Esophagus squamous epithelium (tissue), 5 donors: ENCODE measurements around the gene RUNDC3A. TPM values are rescaled to one million over a fixed set of nuclear protein-coding genes. Genes with fewer than 3 reads are reported as not detected.

Experiments
- DNase-seq: peaks from one replicate; lab custom pipeline; 2025; lab: John Stamatoyannopoulos, UW
- H3K27ac ChIP-seq, 4 donors: fragments of 200-600 bp; sonication (generic); one replicate each; pipeline ENCODE4 v1.5.1; 2016 to 2019; ENCODE audit warnings: mild to moderate bottlenecking in 1 of 4
- H3K27me3 ChIP-seq, 4 donors: fragments of 200-600 bp; sonication (generic); 1 replicate in 3 of 4; 2 replicates in 1 of 4; pipeline versions ENCODE4 v1.5.1 to v1.6.0; 2017 to 2021; ENCODE audit warnings: antibody characterized with exemption in 1 of 4
- H3K36me3 ChIP-seq, 3 donors: fragments of 200-600 bp; sonication (generic); one replicate each; pipeline ENCODE4 v1.5.1; 2016 to 2019
- H3K4me1 ChIP-seq, 3 donors: fragments of 200-600 bp; sonication (generic); one replicate each; pipeline ENCODE4 v1.5.1; 2017 to 2019
- H3K4me3 ChIP-seq, 4 donors: fragments of 200-600 bp; sonication (generic); 1 replicate in 3 of 4; 2 replicates in 1 of 4; pipeline ENCODE4 v1.5.1; 2016 to 2019; ENCODE audit warnings: mild to moderate bottlenecking in 2 of 4, moderate library complexity in 1 of 4
- H3K9me3 ChIP-seq, 3 donors: fragments of 200-600 bp; sonication (generic); one replicate each; pipeline ENCODE4 v1.5.1; 2016 to 2019
- POLR2A ChIP-seq, 4 donors: fragments of 450-650 bp; IDR thresholded peaks; one replicate each; pipeline ENCODE4 v1.6.1; 2017; ENCODE audit warnings: antibody characterized with exemption in 4 of 4, mild to moderate bottlenecking in 4 of 4, moderate library complexity in 3 of 4
- WGBS, 2 donors: methylation state at CpG; one replicate each; pipeline ENCODE4 v1.1.5; 2018; 5-methylcytosine and 5-hydroxymethylcytosine counted together
- intact Hi-C: fragments of 100-400 bp; cut with DNase I; formaldehyde crosslinking; loops from one replicate; pipeline ENCODE4 v1.15.0; 2022
- total RNA-seq, 4 donors: library from RNA; depleted of rRNA; stranded (reverse); fragments of >200 nt; gene quantifications; one replicate each; pipeline ENCODE4 v1.1.0, GENCODE V29; 2016
- TF ChIP-seq, protein P1 (sequence below), 6 experiments: fragments of 450-650 bp in 4 of 6; fragments of 200-600 bp in 2 of 6; sonication (generic) in 2 of 6; IDR thresholded peaks; one replicate each; pipeline ENCODE4 v1.5.1; 2016 to 2019; ENCODE audit warnings: antibody characterized with exemption in 6 of 6, mild to moderate bottlenecking in 4 of 6, moderate library complexity in 4 of 6
- donor health status: DM: yes; HTN: yes; CAD: no.

RUNDC3A gene
- total RNA-seq, 4 donors from 2014 or later, result 0.23 to 1.1 (median 0.81) TPM

GRCh38 chr17:44279346-44279665 is 29.1 kb upstream of the RUNDC3A start:
- TF ChIP-seq POLR2A (IDR thresholded peaks at IDR 0.05), result no peak
- TF ChIP-seq, protein P1, sequence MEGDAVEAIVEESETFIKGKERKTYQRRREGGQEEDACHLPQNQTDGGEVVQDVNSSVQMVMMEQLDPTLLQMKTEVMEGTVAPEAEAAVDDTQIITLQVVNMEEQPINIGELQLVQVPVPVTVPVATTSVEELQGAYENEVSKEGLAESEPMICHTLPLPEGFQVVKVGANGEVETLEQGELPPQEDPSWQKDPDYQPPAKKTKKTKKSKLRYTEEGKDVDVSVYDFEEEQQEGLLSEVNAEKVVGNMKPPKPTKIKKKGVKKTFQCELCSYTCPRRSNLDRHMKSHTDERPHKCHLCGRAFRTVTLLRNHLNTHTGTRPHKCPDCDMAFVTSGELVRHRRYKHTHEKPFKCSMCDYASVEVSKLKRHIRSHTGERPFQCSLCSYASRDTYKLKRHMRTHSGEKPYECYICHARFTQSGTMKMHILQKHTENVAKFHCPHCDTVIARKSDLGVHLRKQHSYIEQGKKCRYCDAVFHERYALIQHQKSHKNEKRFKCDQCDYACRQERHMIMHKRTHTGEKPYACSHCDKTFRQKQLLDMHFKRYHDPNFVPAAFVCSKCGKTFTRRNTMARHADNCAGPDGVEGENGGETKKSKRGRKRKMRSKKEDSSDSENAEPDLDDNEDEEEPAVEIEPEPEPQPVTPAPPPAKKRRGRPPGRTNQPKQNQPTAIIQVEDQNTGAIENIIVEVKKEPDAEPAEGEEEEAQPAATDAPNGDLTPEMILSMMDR (IDR thresholded peaks at IDR 0.05), result no peak
- intact Hi-C loops, result no loop called here
- H3K27me3 ChIP-seq, result no peaks in the 10 kb centered on the region
- no peak for DNase-seq
- H3K27ac ChIP-seq, result peak overlapping the region in 2 of 4 donors; percentile 13 to 86
- peaks cover 6 to 17% (median 14%) of the 10 kb centered on the region in 3 donors for H3K4me1 ChIP-seq
- H3K36me3 ChIP-seq, result no peaks in the 10 kb centered on the region
- H3K4me3 ChIP-seq, result no peak overlapping the region
- WGBS, 2 donors, result 88 to 97% methylated on average over 2 of the region's 2 CpGs
- H3K9me3 ChIP-seq, result no peaks in the 10 kb centered on the region

- Histone ChIP-seq H3K4me3 (no peak overlapping the region), H3K27ac (peak overlapping the region in 3 of 4 donors; percentile 35 to 86 (median 68)), H3K4me1 (peaks cover 6 to 17% (median 14%) of the 10 kb centered on the region in 3 donors), H3K27me3 (no peaks in the 10 kb centered on the region), H3K36me3 (no peaks in the 10 kb centered on the region), H3K9me3 (no peaks in the 10 kb centered on the region)
- intact Hi-C loops, result no loop called here
- TF ChIP-seq, protein P1 (IDR thresholded peaks at IDR 0.05), result no peak
- no peak for TF ChIP-seq POLR2A (IDR thresholded peaks at IDR 0.05)
- DNase-seq, result no peak
- WGBS, 2 donors, result 37 to 51% methylated on average over 4 to 12 of the region's 20 CpGs
Measured at GRCh38 chr17:44279666-44280391, 28.6 kb upstream of the RUNDC3A start.

DNA sequence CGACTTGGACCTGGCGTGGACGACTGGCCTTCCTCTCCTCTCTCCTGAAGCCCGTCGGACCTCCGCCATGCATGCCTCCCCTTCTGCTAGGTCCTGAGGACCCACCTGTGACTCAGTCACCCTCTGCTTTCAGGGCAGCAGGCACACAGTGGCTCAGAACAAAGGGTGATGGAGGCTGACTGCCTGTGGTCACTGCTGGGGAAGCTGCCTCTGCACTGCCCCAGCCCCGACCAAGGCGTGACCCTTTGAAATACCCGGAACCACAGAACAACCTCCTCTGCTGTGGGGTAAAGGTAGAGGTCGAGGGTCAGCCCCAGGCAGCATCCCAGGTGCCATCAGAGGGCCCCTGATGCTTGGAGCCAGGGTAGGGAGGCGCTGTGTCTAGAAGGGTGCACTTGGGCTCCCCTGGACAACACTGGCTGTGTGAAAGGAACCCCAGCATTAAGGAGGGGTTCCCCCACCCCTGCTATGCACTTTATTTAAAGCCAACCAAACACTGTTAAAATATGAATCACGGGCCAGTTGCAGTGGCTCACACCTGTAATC is 27.9 kb upstream of the RUNDC3A start:
- Histone ChIP-seq H3K4me1 (peaks cover 6 to 17% (median 14%) of the 10 kb centered on the region in 3 donors), H3K4me3 (no peak overlapping the region), H3K9me3 (no peaks in the 10 kb centered on the region), H3K27ac (peak overlapping the region in 3 of 4 donors; percentile 35 to 86 (median 68)), H3K27me3 (no peaks in the 10 kb centered on the region), H3K36me3 (no peaks in the 10 kb centered on the region)
- intact Hi-C loops, result no loop called here
- no peak for DNase-seq
- WGBS, 2 donors, result 83 to 84% methylated on average over 7 to 10 of the region's 12 CpGs
- TF ChIP-seq, protein P1 (IDR thresholded peaks at IDR 0.05), result no peak
- TF ChIP-seq POLR2A (IDR thresholded peaks at IDR 0.05), result no peak

- no peak for TF ChIP-seq POLR2A (IDR thresholded peaks at IDR 0.05)
- TF ChIP-seq, protein P1 (IDR thresholded peaks at IDR 0.05), result no peak
- WGBS, 2 donors, result 80% methylated on average over 1 of the region's 2 CpGs; no CpG with 5 or more reads in 1 of the 2 donors
- H3K4me3 ChIP-seq, result no peak overlapping the region
- no peaks in the 10 kb centered on the region for H3K27me3 ChIP-seq
- H3K4me1 ChIP-seq, result peaks cover 6 to 17% (median 14%) of the 10 kb centered on the region in 3 donors
- H3K9me3 ChIP-seq, result no peaks in the 10 kb centered on the region
- no peak overlapping the region for H3K27ac ChIP-seq
- intact Hi-C loops, result no loop called here
- DNase-seq, result no peak
- H3K36me3 ChIP-seq, result no peaks in the 10 kb centered on the region
Measured at GRCh38 chr17:44281570-44281969, 26.8 kb upstream of the RUNDC3A start.

- Histone ChIP-seq H3K9me3 (no peaks in the 10 kb centered on the region), H3K27me3 (no peaks in the 10 kb centered on the region), H3K27ac (no peak overlapping the region), H3K4me3 (no peak overlapping the region), H3K36me3 (no peaks in the 10 kb centered on the region), H3K4me1 (peaks cover 6 to 17% (median 14%) of the 10 kb centered on the region in 3 donors)
- 65 to 67% methylated on average over 3 of the region's 3 CpGs for WGBS, 2 donors
- DNase-seq, result no peak
- no peak for TF ChIP-seq POLR2A (IDR thresholded peaks at IDR 0.05)
- TF ChIP-seq, protein P1 (IDR thresholded peaks at IDR 0.05), result no peak
- intact Hi-C loops, result no loop called here
Measured at GRCh38 chr17:44282264-44282663, 26.1 kb upstream of the RUNDC3A start.
